HG02981 (cell line): Measurements from ENCODE around the gene EDC3.
"Not testable (repeated sequence)": the region's sequence is repeated elsewhere in the genome, so short reads cannot be mapped to it uniquely, and the experiment has no call there.

ENCODE experiments used
- ATAC-seq: cut with Tn5 transposase; IDR thresholded peaks from one replicate; pipeline ENCODE4 v1.9.1; 2021; ENCODE audit warnings: mild to moderate bottlenecking, moderate library complexity; ENCODE audit not compliant: unreplicated experiment

EDC3 gene

DNA sequence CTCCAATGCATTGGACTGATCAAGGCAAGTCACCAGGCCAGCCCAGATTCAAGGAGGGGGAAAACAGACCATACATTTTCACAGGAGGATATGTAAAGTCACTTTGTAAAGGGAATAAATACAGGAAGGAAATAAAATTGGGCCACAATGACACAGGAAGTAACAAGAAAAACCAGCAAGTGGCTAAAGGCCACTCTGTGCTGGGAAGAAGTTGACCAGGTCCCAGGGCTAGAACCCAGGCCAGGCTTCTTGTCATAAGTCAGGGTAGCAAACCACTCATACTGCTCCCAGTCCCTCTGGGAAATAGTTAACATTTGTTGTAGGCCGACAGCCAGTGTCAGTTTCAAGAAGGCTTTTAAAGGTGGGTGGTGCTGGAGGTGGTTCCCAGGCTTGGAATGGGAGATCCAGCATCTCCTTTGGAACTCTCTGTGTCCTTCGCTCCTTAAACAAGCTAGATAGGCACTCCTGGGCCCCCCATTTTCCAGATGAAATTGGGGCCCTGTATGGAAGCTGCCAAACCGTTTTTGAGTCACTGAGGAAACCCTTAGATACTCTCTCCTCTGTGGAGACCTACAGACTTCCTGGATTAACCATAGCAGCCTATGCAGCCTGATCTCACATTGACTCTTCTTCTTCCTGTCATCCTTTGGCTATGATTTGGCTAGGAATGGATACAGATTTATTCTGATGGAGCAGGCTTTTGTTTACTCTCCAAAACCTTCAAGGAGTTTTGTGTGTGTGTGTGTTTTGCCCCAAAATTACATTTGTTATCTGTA lies 14.7 kb upstream of the EDC3 start:
- no peak for ATAC-seq

DNA sequence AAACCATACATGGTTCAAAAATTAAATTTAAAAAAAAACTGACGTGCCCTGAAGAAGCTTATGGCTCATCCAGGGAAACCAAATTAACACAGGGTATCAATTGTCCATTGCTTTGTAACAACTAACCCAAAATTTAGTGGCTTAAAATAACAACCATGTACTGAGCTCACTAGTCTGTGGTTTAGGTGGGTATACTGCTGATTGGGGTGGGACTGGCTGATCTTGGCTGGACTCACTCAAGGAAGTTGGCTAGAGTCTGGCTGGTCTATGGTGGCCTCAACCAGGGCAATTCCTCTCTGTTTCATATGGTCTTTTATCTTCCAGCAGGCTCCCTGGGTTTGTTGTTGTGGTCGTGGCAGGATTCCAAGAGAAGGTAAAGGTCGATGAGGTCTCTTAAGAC lies 14.1 kb upstream of the EDC3 start:
- ATAC-seq = no peak

DNA sequence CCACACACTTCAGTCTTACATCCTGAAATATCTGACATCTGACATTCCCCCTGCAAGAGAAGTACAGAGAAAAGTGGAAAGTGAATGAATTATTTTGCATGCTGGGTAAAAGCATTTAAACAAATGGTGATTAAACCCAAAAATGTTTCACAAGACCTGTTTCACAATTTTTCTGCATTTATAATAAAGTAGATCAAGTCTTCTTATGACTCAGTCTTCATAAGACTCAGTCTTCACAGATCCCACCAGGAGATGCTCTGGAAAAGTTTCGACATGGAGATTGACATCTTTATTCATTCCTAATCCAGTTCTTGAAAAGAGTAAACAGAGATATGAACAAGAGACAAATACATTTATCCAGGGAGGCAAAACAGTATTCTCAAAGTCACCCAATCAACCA lies 13.2 kb upstream of the EDC3 start:
- no peak for ATAC-seq

DNA sequence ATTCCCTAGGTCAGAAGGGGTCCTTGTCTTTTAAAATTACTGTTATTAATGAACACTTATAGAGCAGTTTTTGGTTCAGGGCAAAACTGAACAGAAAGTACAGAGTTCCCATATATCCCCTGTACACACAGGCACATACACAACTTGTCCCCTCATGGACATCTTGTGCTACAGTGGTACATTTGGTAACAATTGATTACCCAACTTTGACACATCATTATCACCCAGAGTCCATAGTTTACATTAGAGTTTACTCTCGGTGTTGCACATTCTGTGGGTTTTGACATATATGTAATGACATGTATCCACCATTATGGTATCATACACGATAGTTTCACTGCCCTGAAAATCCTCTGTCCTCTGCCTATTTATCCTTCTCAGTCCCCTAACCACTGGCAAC lies 984 bp upstream of the EDC3 start:
- no peak for ATAC-seq

DNA sequence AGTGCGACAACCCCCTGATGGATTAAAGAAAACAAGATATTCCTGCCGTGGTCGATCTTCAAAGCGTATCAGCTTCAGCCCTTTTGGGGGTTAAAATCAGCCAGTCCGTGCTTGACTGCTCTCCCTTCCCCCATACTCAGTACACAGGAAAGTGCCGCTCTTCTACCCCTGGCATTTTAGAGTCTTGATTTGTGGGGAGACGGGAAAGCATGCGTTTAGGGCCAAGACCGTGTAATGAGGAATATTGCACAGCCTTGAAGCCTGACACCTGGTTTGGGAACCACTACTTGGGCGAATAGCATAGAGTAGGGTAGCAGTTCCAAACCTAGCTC lies 540 bp upstream of the EDC3 start:
- ATAC-seq = no peak

DNA sequence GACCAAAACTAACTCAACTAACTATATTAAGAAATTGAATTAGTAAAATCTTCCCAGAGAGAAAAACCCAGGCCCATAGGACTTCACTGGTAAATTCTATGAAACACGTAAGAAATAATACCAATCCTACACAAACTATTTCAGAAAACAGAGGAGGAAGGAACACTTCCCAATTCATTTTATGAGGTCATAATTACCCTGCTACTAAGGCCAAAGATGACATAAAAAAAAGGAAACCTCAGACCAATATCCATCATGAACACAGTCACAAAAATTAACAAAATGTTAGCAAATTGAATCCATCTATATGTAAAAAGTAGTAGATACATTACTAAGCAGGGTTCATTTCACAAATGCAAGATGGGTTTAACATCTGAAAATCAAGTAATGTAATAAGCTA lies 3.5 kb downstream of the EDC3 start:
- ATAC-seq = no peak

DNA sequence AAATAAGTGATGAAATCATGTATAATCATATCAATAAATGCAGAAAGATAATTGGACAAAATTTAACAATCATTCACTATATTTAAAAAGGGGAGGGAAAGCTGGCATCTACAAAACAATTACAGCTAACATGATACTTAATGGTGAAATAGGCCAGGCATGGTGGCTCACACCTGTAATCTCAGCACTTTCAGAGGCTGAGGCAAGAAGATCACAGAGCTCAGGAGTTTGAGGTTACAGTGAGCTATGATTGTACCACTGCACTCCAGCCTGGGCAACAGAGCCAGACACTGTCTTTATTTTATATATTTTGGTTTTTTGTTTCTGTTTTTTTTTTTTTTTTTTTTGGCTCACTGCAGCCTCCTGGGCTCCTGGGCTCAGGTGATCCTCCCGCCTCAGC lies 12.1 kb downstream of the EDC3 start:
- no peak for ATAC-seq

DNA sequence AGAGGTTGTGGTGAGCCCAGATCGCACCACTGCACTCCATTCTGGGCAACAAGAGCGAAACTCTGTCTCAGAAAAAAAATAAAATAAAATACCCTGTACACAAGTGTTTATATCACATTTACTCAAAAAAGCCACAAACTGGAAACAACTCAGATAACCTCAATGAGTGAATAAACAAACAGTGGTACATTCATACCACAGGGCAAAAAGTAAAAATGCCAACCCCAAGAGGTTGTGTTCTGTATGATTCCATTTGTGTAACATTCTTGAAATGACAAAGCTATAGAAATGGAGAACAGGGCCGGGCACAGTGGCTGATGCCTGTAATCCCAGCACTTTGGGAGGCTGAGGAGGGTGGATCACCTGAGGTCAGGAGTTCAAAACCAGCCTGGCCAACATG lies 12.9 kb downstream of the EDC3 start:
- ATAC-seq = no peak

DNA sequence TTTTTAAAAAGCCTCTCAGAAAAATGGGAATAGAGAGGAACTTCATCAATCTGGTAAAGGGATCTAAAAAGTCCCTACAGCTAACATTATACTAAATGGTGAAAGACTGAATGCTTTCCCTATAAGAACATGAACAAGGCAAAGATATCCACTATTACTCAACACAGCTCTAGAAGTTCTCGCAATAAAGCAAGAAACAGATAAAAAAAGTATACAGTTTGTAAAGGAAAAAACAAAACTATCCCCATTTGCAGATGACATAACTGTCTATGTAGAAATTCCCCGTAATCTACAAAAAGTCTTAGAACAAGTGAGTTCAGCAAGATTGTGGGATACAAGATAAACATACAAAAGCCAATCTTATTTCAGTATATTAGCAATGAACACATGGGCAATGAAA lies 15.4 kb downstream of the EDC3 start:
- no peak for ATAC-seq

DNA sequence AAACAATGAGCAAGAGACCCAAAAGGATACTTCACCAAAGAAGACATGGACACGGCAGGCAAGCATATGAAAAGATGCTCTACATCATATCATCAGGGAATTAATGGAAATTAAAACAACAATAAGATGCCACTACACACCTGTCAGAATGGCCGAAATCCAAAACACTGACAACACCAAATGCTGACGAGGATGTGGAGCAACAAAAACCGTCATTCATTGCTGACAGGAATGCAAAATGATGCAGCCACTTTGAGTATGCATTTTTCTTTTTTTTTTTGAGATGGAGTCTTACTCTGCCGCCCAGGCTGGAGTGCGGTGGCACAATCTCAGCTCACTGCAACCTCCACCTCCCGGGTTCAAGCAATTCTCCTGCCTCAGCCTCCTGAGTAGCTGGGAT lies 19.0 kb downstream of the EDC3 start:
- no peak for ATAC-seq

DNA sequence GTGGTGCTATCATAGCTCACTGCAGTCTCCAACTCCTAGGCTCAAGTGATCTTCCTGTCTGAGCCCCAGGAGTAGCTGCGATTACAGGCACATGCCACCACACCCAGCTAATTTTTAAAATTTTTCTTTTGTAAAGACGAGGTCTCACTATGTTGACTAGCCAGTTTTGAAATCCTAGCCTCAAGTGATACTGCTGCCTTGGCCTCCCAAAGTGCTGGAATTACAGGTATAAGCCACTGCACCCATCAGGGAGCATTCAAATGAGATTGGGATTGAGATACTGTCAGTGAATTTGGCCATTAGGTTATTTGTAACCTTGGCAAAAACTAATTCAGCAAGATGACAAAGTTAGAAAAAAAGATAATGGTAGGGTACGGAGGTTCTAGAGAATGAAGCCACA lies 21.7 kb downstream of the EDC3 start:
- ATAC-seq = no peak

DNA sequence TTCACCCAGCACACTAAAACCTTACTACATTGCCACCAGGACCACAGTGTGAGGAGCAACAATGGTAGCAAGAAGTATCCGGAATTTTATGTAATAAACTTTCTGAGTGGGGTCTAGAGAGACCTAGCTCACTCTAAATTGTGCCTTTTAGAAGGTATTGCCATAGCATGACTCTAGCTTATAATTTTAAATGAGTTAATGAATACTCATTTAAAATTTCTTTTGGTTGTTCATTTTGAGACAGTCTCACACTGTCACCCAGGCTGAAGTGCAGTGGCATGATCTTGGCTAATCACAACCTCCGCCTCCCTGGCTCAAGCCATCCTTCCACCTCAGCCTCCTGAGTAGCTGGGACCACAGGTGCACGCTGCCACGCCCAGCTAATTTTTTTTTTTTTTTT lies 26.2 kb downstream of the EDC3 start:
- ATAC-seq = no peak

DNA sequence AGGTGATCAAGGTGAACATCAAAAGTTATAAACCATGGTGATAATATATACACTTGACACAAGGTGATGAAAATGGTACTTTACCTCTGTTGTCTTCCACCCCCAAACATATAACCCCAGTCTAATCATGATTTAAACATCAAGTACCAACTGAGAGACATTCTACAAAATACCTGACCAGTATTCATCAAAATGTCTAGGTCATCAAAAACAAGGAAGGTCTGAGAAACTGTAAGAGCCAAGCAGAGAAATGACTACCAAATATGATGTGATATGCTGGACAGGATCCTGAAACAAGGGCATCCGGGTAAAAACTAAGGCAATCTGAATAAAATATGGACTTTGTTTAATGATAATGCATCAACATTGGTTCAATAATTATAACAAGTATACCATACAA lies 27.8 kb downstream of the EDC3 start:
- ATAC-seq = no peak

DNA sequence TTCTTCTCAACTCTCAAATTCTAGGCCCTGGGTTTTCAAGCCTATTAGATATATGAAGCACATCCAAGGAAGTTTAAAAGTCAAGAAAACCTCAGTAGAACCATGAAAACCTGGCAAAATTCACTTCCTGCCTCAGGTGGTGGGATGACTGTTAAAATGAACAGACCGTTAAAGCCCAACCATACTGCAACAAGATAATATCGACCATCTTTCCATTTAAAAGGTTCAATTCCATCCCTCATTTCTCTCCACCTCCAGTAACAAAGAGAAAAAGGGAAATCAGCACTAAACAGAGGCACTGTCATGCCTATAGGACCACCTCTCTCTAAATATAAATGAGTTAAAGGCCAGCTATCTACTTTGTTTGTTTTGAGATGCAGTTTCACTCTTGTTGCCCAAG lies 31.2 kb downstream of the EDC3 start:
- no peak for ATAC-seq

DNA sequence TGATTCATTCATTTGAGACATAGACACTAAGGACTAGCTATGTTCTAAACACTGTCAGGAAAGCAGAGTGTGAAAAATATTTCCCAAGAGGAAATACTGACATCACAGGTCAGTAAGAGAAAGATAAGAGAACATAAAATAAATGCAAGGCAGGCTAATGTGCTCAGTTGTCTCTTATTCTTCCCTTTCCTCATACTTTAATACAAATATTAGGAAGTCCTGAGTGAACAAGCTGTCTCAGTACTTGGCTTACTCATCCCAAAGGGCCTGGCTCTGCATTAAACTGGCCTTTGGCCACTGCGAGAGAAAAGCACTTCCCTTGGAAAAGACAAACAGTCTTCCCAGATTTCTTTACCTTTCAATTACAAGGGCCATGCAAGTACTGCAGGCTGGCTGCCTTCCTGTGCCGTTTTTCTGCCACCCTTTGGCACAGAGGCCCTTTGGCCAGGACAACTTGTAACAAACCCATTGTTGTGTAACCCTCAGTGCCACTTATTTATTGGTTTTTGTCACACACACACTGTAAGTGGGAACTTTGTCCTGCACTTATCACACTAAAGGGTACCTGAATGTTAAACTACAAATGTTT lies 31.7 kb downstream of the EDC3 start:
- ATAC-seq = no peak

DNA sequence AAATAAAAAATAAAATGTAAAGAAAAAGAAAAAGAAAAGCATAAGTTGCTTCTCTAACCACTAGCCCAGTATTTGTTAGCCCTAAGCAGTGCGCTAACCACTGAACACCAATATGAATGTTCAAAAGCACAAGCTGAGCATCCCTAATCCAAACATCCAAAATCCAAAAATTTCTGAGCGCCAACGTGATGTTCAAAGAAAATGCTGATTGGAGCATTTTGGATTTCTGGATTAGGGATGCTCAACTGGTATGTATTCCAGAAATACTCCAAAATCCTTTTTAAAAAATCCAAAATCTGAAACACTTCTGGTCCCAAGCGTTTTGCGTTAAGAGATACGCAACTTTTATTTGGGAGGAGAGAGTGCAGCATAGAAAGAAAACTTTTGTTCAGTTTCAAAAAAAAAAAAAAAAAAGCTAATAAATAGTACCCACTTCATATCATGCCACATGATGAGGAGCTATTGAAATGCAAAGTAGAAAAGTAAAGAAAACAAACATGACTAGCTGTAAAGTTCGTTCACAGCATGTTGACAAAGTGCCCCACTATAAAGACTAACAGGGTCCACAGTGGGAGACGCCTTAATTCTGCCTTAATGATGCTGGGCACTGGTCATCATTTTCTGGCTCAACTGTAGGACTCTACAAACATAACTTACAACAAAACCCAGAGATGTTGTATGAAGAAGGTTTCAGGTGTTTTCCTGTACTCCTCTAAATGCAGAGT lies 32.4 kb downstream of the EDC3 start:
- no peak for ATAC-seq

DNA sequence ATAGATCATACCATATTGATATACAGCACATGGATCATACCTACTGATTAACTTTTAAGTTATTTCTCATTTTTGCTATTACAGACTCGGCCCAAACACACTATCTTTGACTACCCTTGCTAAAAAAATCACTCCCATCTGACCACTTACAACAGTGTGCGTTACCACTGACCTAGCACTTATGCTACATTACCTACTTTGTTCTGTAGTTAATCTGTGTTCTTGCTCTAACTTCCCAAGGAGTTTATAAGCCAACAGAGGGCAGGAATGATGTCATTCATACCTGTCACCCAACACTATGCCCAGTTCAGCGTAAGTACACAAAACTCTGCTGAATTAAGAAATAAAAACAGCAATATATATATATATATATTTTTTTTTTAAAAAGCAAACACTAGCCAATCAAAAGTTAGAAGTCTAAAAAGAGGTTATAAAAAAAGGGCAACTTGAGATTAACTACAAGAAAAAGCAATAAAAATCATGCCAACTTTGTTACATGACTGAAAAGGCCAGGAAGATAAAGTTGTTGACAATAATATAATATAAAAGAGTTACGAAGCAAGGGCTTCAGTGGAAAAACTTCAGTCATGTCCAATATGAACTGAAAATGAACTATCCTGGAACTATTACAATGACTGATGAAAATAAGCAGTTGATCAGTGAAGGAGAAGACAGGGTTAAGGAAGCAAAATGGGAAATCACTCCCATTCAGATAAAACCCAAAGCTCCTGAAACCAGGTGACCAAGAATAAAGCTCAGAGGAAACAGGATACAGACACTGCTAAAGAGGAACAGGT lies 33.6 kb downstream of the EDC3 start:
- no peak for ATAC-seq

DNA sequence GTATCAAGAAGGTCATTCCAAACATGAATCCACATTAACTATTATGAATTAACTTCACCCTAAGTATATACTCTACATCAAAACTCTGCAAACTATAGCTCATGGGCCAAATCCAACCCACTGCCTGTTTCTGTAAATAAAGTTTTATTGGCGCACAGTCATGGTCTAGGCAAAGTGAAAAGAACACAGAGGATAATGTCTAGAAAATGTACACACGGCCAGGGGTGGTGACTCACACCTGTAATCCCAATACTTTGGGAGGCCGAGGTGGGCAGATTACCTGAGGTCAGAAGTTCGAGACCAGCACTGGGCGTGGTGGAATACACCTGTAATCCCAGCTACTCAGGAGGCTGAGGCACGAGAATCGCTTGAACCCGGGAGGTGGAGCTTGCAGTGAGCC lies 34.5 kb downstream of the EDC3 start:
- not testable (repeated sequence) for ATAC-seq

DNA sequence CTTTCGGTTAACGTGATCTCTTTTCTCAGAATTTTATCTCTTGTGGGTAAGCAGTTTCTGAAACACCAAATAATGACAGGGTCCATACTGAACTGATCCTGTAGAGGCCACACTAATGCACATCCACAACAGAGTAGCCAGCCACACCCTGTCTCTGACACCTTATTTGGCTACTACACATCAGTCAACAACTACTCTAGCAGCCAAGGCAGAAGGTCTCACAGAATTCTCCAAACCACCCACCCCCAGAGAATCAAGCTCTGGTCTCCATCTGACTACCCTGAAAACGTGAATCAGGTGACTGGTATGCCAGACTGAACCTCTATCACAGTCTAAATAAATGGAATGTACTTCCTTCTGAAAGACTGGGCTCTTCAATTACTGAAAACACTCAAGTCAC lies 38.0 kb downstream of the EDC3 start:
- ATAC-seq = no peak

DNA sequence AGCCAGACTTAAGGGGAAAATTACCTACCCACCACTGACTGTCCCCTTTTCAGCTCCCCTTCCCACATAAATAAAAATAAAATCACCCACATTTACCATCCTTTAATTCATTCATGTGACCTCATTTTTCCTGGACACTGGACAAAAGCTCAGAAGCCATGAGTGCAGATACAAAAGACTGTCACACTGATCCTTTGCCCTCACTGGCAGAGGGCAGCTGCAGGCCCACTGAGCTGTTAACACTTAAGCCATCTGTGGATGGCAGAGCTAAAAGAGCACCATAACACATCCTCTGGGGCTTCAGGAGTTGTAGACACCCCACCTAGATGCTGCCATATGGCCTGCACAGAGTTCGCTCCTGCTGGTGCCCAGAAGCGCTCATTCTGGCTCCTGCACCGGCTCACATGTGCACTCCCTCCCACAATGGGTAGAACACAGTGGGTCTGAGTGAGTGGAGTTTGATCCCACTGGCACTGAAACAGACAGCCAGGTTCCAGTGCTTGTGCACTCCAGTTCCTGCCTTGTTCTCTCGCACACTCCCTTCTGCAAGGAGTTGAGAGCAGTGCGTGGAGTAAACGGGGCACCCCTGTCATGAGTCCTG lies 38.8 kb downstream of the EDC3 start:
- no peak for ATAC-seq

DNA sequence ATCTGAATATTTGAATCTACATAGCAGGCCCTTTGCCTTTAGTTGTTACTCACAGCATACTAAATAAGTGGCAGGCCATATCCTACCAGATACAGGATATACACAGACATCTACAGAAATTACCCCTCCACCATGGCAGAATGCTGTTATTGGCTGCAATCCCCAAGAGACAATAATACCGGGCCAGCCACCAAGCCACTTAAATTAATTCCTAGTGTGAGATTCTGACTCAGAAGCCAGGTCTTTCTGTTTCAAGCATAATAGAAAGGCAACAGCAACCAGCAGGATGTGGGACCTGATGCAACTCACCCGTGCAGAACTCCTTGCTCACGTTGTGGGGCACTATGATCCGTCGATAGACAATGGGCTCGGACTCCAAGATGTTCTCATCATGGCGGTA lies 40.4 kb downstream of the EDC3 start:
- peak; percentile 59 for ATAC-seq
